ENCODE data around the gene OMP. TPM values are rescaled to one million over a fixed set of nuclear protein-coding genes. Genes with fewer than 3 reads are reported as not detected.
A peak's percentile ranks its signal among the peaks of the same experiment; 100 is the strongest.

Gene OMP
- total and polyA plus RNA-seq, 2 of the 4 experiments (the other 2 are of a cell fraction): 0.27 TPM; not detected in 1

DNA sequence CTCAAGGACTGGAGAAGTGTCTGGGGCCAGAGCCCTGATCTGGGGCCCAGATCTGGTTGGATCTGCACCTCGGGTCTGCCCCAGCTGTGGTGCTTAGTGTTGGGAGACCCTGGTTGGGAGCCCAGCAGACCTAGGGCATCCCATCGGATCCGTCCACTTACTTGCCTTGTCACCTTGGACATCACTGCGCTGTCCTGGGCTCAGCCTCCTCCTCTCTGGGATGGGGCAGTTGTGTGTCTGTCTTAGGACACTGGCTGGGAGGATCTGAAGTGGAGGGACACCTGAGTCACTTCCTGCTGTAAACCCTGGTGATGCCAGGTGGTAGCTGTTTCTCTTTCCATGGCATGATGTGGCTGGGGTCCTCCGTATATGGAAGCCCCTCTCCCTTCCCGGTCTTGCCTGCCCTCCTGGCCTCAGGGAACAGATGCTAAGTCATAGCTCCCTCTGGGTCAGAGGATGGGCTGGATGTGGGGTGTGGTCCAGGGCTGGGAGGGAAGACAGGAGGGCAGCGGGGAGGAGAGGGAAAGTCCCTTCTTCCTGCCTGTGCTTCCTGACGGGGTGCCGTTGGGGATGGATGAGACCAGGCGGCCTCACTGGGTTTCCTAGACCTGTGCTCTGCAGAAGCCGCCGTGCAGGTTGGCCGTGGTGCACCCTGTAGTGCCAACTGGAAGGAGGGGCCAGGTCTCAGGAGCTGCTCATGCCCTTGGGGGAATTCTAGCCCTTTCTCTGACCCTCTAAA is 12.1 kb upstream of the OMP start:
- H2AFZ ChIP-seq (replicated peaks; ENCODE audit: low read length, poor library complexity): no peak overlapping the region
- H3K14ac ChIP-seq (replicated peaks; ENCODE audit: low read depth, low read length): no peak overlapping the region
- no peaks in the 10 kb centered on the region for H3K27me3 ChIP-seq (ENCODE audit: control insufficient read depth, insufficient read depth, low read length)
- CTCF ChIA-PET: interaction anchor here (0.9 to 2.9 kb wide), 10 partner anchors 9 to 170 kb away, joined by 3 to 21 read pairs (median 5); partner anchors contain the start of gene CAPN5
- H3K56ac ChIP-seq (ENCODE audit: extremely low read depth, insufficient read depth, low read length): no peak overlapping the region
- dilution Hi-C loops (cut with HindIII; ENCODE audit: low sequenced_read_pairs, unreplicated experiment) (no loop called here), intact Hi-C loops (cut with micrococcal nuclease) (loop anchor here (1.0 kb wide), 2 partner anchors 43 to 356 kb away; no protein-coding TSS in a partner anchor), in situ Hi-C loops (cut with MboI; ENCODE audit: low sequenced_read_pairs) (loop anchor here (5.0 kb wide), 1 partner anchor 43 kb away; no protein-coding TSS in a partner anchor)
- no peak overlapping the region for H2BK15ac ChIP-seq (ENCODE audit: low read depth, low read length)
- H3K9me1 ChIP-seq (ENCODE audit: insufficient read depth, low read length): no peaks in the 10 kb centered on the region
- WGBS, 2 experiments (ENCODE audit: extremely low coverage in 2 of 2, insufficient read length in 1 of 2): no CpG with 5 or more reads among the region's 13 CpGs
- H4K20me1 ChIP-seq (ENCODE audit: insufficient read depth, low read length): peaks cover 19% of the 10 kb centered on the region
- H4K91ac ChIP-seq (ENCODE audit: insufficient read depth, low read depth, low read length): no peak overlapping the region
- POLR2A ChIA-PET (ENCODE audit: unreplicated experiment): interaction anchor here (1.0 kb wide), 1 partner anchor 43 kb away, joined by 9 read pairs; no protein-coding TSS in a partner anchor
- no peak overlapping the region for H2BK20ac ChIP-seq (ENCODE audit: low read depth, low read length)
- no peaks in the 10 kb centered on the region; a peak in 1 of 4 replicates for H3K79me1 ChIP-seq (ENCODE audit: low read depth in 1 of 2, low read length in 2 of 2)
- DNase-seq: no peak
- H3K4me1 ChIP-seq (ENCODE audit: control insufficient read depth, insufficient read depth, low read length): no peaks in the 10 kb centered on the region
- no peak for ATAC-seq (ENCODE audit: low read depth)
- no TSS peak for BruUV-seq (replicated peaks)
- H3K4ac ChIP-seq (ENCODE audit: low read depth, low read length): no peak overlapping the region
- H3K27ac ChIP-seq (ENCODE audit: insufficient read depth, low read length): no peak overlapping the region
- H2AK5ac ChIP-seq (ENCODE audit: low read depth, low read length): no peak overlapping the region
- H3K36me3 ChIP-seq (ENCODE audit: control insufficient read depth, insufficient read depth, low read length): peaks cover 4% of the 10 kb centered on the region
- TF ChIP-seq RFX5 (IDR thresholded peaks at IDR 0.05; ENCODE audit: low read depth, low read length) (no peak), CHD1 (IDR thresholded peaks at IDR 0.05; ENCODE audit: low read depth, low read length) (no peak), BHLHE40 (IDR thresholded peaks at IDR 0.05; ENCODE audit: low read depth, low read length) (no peak), RCOR1 (IDR thresholded peaks at IDR 0.05; ENCODE audit: insufficient replicate concordance, low read length) (no peak), POLR2A (IDR thresholded peaks at IDR 0.05; ENCODE audit: low read depth, low read length) (no peak), MAFK (IDR thresholded peaks at IDR 0.05; ENCODE audit: low read depth, low read length) (no peak), FOS (IDR thresholded peaks at IDR 0.05; ENCODE audit: low read depth, low read length) (no peak), MAZ (IDR thresholded peaks at IDR 0.05; ENCODE audit: borderline replicate concordance, low read depth, low read length) (no peak), RAD21 (IDR thresholded peaks at IDR 0.05; ENCODE audit: low read length) (no peak), SMC3 (IDR thresholded peaks at IDR 0.05; ENCODE audit: low read depth, low read length) (no peak), CEBPB (IDR thresholded peaks at IDR 0.05; ENCODE audit: low read depth, low read length) (no peak), NFE2L2 (IDR thresholded peaks at IDR 0.05; ENCODE audit: low read depth, low read length) (no peak)
- TF ChIP-seq, protein P1, sequence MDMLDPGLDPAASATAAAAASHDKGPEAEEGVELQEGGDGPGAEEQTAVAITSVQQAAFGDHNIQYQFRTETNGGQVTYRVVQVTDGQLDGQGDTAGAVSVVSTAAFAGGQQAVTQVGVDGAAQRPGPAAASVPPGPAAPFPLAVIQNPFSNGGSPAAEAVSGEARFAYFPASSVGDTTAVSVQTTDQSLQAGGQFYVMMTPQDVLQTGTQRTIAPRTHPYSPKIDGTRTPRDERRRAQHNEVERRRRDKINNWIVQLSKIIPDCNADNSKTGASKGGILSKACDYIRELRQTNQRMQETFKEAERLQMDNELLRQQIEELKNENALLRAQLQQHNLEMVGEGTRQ (IDR thresholded peaks at IDR 0.05; ENCODE audit: low read depth, low read length): no peak
- TF ChIP-seq, protein P2, sequence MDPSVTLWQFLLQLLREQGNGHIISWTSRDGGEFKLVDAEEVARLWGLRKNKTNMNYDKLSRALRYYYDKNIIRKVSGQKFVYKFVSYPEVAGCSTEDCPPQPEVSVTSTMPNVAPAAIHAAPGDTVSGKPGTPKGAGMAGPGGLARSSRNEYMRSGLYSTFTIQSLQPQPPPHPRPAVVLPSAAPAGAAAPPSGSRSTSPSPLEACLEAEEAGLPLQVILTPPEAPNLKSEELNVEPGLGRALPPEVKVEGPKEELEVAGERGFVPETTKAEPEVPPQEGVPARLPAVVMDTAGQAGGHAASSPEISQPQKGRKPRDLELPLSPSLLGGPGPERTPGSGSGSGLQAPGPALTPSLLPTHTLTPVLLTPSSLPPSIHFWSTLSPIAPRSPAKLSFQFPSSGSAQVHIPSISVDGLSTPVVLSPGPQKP (IDR thresholded peaks at IDR 0.05; ENCODE audit: borderline replicate concordance, low read depth, low read length): no peak
- no peak overlapping the region for H2BK5ac ChIP-seq (ENCODE audit: low read depth, low read length, poor library complexity, severe bottlenecking)
- no peak overlapping the region for H3K18ac ChIP-seq (ENCODE audit: low read depth, low read length)
- H3K4me3 ChIP-seq (ENCODE audit: insufficient read depth, low read depth, low read length): no peak overlapping the region
- no peak overlapping the region for H3K9ac ChIP-seq (ENCODE audit: low read depth, low read length)
- H3K4me2 ChIP-seq (ENCODE audit: low read depth, low read length): no peak overlapping the region
- H3K23ac ChIP-seq (ENCODE audit: low read depth, low read length): no peak overlapping the region
- H4K8ac ChIP-seq (ENCODE audit: low read depth in 2 of 2, low read length in 2 of 2): no peak overlapping the region
- no peaks in the 10 kb centered on the region for H3K9me3 ChIP-seq (ENCODE audit: control insufficient read depth, insufficient read depth, low read length)
- H4K5ac ChIP-seq (ENCODE audit: low read depth, low read length): no peak overlapping the region
- H2AK9ac ChIP-seq (replicated peaks; ENCODE audit: low read depth, low read length, poor library complexity): peak overlapping the region; percentile 74
- no peak overlapping the region for H2BK120ac ChIP-seq (ENCODE audit: low read depth, low read length)

All from IMR-90 (cell line).